ENCODE results near the gene GDA. TPM values are rescaled to one million over a fixed set of nuclear protein-coding genes. Genes with fewer than 3 reads are reported as not detected.

Gene GDA
- total RNA-seq, 1 donor from 2014 or later = 2.7 TPM

- no peaks in the 10 kb centered on the region for H3K9me3 ChIP-seq (ENCODE audit: low read depth)
- no peaks in the 10 kb centered on the region for H3K79me2 ChIP-seq (ENCODE audit: low read depth)
- H3K4me2 ChIP-seq = no peak overlapping the region
- H3K9me3 Mint-ChIP-seq = no peaks in the 10 kb centered on the region
- H3K36me3 ChIP-seq = no peaks in the 10 kb centered on the region
- no peak overlapping the region for H2AFZ ChIP-seq (replicated peaks)
- H3K4me3 ChIP-seq = no peak overlapping the region
- H3K9ac ChIP-seq = no peak overlapping the region
- no peak for DNase-seq (ENCODE audit: low spot score)
- H3K4me1 ChIP-seq = no peaks in the 10 kb centered on the region
- no peaks in the 10 kb centered on the region for H3K4me1 Mint-ChIP-seq
- no peak overlapping the region for H3K27ac ChIP-seq
- H3K27me3 ChIP-seq = no peaks in the 10 kb centered on the region
- H3K36me3 Mint-ChIP-seq = no peaks in the 10 kb centered on the region
- H3K27me3 Mint-ChIP-seq (ENCODE audit: insufficient read depth, low read depth) = peaks cover 2% of the 10 kb centered on the region
- TF ChIP-seq CTCF (IDR thresholded peaks at IDR 0.05) (no peak), EZH2phosphoT487 (IDR thresholded peaks at IDR 0.05) (no peak), EZH2 (IDR thresholded peaks at IDR 0.05) (no peak)
- no peaks in the 10 kb centered on the region for H4K20me1 ChIP-seq (ENCODE audit: low read depth)
- no peak overlapping the region for H3K4me3 Mint-ChIP-seq
- H3K27ac Mint-ChIP-seq = no peak overlapping the region
- H3F3A ChIP-seq (ENCODE audit: low read depth) = no peaks in the 10 kb centered on the region
Measured at GRCh38 chr9:72134801-72135200, 14.4 kb upstream of the GDA start.

DNA sequence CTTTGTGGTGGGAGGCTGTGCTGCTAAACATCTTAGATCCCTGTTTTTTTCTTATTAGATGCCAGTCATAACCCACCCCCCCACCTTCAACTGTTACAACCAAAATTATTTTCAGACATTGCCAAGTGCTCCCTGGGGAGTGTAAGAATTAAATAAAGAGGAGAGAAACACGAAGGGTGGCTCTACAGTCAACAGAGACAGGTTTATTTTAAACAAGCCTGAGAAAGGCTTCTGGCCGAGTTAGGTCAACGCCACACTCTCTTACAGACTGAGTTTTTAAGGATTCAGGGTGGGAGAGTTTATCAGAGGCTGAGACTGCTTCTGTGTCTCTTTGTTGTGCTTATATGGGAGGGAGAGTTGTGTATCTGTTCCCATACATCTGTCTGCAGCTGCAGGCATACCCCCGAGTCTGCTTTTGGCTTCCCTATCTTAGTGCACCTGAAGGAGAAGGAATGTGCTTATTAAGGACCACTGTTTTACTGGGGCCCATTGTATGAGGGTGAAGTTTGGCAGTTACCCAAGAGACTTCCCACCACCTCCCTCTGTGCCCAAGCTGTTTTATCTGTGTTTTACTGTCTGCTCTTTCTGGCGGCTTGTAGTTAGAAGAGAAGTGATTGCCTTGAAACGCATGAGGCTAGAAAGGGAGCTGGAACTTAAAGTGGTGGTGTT lies 11.4 kb upstream of the GDA start:
- no peak overlapping the region for H3K4me3 ChIP-seq
- no peaks in the 10 kb centered on the region for H4K20me1 ChIP-seq (ENCODE audit: low read depth)
- Mint-ChIP-seq H3K27me3 (ENCODE audit: insufficient read depth, low read depth) (peaks cover 2% of the 10 kb centered on the region), H3K4me1 (peaks cover 4% of the 10 kb centered on the region), H3K36me3 (no peaks in the 10 kb centered on the region), H3K9me3 (peaks cover 3% of the 10 kb centered on the region), H3K27ac (no peak overlapping the region), H3K4me3 (no peak overlapping the region)
- H3K27ac ChIP-seq = no peak overlapping the region
- TF ChIP-seq CTCF (IDR thresholded peaks at IDR 0.05) (no peak), EZH2 (IDR thresholded peaks at IDR 0.05) (no peak), EZH2phosphoT487 (IDR thresholded peaks at IDR 0.05) (no peak)
- no peaks in the 10 kb centered on the region for H3F3A ChIP-seq (ENCODE audit: low read depth)
- H3K4me2 ChIP-seq = no peak overlapping the region
- no peaks in the 10 kb centered on the region for H3K79me2 ChIP-seq (ENCODE audit: low read depth)
- no peak overlapping the region for H3K9ac ChIP-seq
- DNase-seq (ENCODE audit: low spot score) = no peak
- H3K4me1 ChIP-seq = no peaks in the 10 kb centered on the region
- H3K9me3 ChIP-seq (ENCODE audit: low read depth) = no peaks in the 10 kb centered on the region
- no peaks in the 10 kb centered on the region for H3K27me3 ChIP-seq
- H3K36me3 ChIP-seq = no peaks in the 10 kb centered on the region
- no peak overlapping the region for H2AFZ ChIP-seq (replicated peaks)

- Histone ChIP-seq H3K36me3 (no peaks in the 10 kb centered on the region), H4K20me1 (ENCODE audit: low read depth) (no peaks in the 10 kb centered on the region), H2AFZ (replicated peaks) (no peak overlapping the region), H3K4me1 (no peaks in the 10 kb centered on the region), H3K79me2 (ENCODE audit: low read depth) (no peaks in the 10 kb centered on the region), H3K4me2 (no peak overlapping the region), H3F3A (ENCODE audit: low read depth) (no peaks in the 10 kb centered on the region), H3K27ac (no peak overlapping the region), H3K4me3 (no peak overlapping the region), H3K9me3 (ENCODE audit: low read depth) (no peaks in the 10 kb centered on the region), H3K27me3 (no peaks in the 10 kb centered on the region), H3K9ac (no peak overlapping the region)
- no peak overlapping the region for H3K27ac Mint-ChIP-seq
- H3K4me1 Mint-ChIP-seq = peaks cover 4% of the 10 kb centered on the region
- no peaks in the 10 kb centered on the region for H3K36me3 Mint-ChIP-seq
- TF ChIP-seq EZH2phosphoT487 (IDR thresholded peaks at IDR 0.05) = no peak
- TF ChIP-seq CTCF (IDR thresholded peaks at IDR 0.05) = no peak
- TF ChIP-seq EZH2 (IDR thresholded peaks at IDR 0.05) = no peak
- peaks cover 2% of the 10 kb centered on the region for H3K27me3 Mint-ChIP-seq (ENCODE audit: insufficient read depth, low read depth)
- H3K9me3 Mint-ChIP-seq = peaks cover 3% of the 10 kb centered on the region
- DNase-seq (ENCODE audit: low spot score) = no peak
- no peak overlapping the region for H3K4me3 Mint-ChIP-seq
Measured at GRCh38 chr9:72139226-72139625, 10.0 kb upstream of the GDA start.

Measured in neural progenitor cell (in vitro differentiated cells).